ENCODE measurements around the gene SDC3. TPM values are rescaled to one million over a fixed set of nuclear protein-coding genes. Genes with fewer than 3 reads are reported as not detected.

SDC3 gene
- total RNA-seq, 2 donors from 2014 or later: 94.1 to 143 TPM

- Mint-ChIP-seq H3K4me3 (no peak overlapping the region), H3K9me3 (no peaks in the 10 kb centered on the region), H3K27ac (no peak overlapping the region), H3K4me1 (peaks cover 5% of the 10 kb centered on the region), H3K36me3 (ENCODE audit: low read depth) (no peaks in the 10 kb centered on the region), H3K27me3 (ENCODE audit: insufficient read depth) (no peaks in the 10 kb centered on the region)
- Histone ChIP-seq H3K27ac (ENCODE audit: low read depth, low read length) (no peak overlapping the region), H3K4me1 (ENCODE audit: control insufficient read depth, insufficient read depth, low read length) (no peaks in the 10 kb centered on the region), H3K9me3 (ENCODE audit: control insufficient read depth, low read length) (no peaks in the 10 kb centered on the region), H3K9ac (ENCODE audit: extremely low read depth, low read length, poor library complexity, severe bottlenecking) (no peak overlapping the region), H3K27me3 (ENCODE audit: control insufficient read depth, insufficient read depth, low read length, poor library complexity, severe bottlenecking) (no peaks in the 10 kb centered on the region), H3K36me3 (ENCODE audit: control insufficient read depth, insufficient read depth, low read length) (no peaks in the 10 kb centered on the region), H3K4me3 (ENCODE audit: low read length) (no peak overlapping the region)
- TF ChIP-seq, protein P1, sequence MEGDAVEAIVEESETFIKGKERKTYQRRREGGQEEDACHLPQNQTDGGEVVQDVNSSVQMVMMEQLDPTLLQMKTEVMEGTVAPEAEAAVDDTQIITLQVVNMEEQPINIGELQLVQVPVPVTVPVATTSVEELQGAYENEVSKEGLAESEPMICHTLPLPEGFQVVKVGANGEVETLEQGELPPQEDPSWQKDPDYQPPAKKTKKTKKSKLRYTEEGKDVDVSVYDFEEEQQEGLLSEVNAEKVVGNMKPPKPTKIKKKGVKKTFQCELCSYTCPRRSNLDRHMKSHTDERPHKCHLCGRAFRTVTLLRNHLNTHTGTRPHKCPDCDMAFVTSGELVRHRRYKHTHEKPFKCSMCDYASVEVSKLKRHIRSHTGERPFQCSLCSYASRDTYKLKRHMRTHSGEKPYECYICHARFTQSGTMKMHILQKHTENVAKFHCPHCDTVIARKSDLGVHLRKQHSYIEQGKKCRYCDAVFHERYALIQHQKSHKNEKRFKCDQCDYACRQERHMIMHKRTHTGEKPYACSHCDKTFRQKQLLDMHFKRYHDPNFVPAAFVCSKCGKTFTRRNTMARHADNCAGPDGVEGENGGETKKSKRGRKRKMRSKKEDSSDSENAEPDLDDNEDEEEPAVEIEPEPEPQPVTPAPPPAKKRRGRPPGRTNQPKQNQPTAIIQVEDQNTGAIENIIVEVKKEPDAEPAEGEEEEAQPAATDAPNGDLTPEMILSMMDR (conservative IDR thresholded peaks at IDR 0.05): peak; percentile 30
- 91 to 96% methylated on average over 6 to 10 of the region's 10 CpGs for WGBS, 2 experiments (ENCODE audit: insufficient coverage in 1 of 2, insufficient read length in 1 of 2)
- DNase-seq: no peak
These were observed 10.7 kb upstream of the SDC3 start for GRCh38 chr1:30919025-30919881.

DNA sequence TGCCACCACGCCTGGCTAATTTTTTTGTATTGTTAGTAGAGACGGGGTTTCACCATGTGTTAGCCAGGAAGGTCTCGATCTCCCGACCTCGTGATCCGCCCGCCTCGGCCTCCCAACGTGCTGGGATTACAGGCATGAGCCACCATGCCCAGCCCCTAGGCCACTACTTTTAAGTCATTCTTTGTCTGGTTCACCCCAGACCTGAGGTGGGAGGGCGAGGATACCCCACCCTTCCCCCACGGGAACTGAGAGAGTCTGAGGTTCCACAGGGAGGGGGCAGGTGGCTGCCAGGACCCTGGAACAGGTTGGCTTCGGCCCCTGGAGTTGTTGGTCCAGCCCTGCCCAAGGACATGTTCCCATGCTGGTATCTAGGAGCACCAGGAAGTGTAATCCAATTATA, 7.7 kb upstream of the SDC3 start:
- no peak for DNase-seq
- no peak overlapping the region for H3K4me3 Mint-ChIP-seq
- peaks cover 5% of the 10 kb centered on the region for H3K4me1 Mint-ChIP-seq
- H3K36me3 Mint-ChIP-seq (ENCODE audit: low read depth): no peaks in the 10 kb centered on the region
- TF ChIP-seq, protein P1 (conservative IDR thresholded peaks at IDR 0.05): no peak
- Histone ChIP-seq H3K27me3 (ENCODE audit: control insufficient read depth, insufficient read depth, low read length, poor library complexity, severe bottlenecking) (no peaks in the 10 kb centered on the region), H3K27ac (ENCODE audit: low read depth, low read length) (no peak overlapping the region), H3K4me1 (ENCODE audit: control insufficient read depth, insufficient read depth, low read length) (no peaks in the 10 kb centered on the region), H3K4me3 (ENCODE audit: low read length) (no peak overlapping the region), H3K9ac (ENCODE audit: extremely low read depth, low read length, poor library complexity, severe bottlenecking) (no peak overlapping the region), H3K9me3 (ENCODE audit: control insufficient read depth, low read length) (no peaks in the 10 kb centered on the region), H3K36me3 (ENCODE audit: control insufficient read depth, insufficient read depth, low read length) (no peaks in the 10 kb centered on the region)
- no peaks in the 10 kb centered on the region for H3K9me3 Mint-ChIP-seq
- WGBS, 2 experiments (ENCODE audit: insufficient coverage in 1 of 2, insufficient read length in 1 of 2): 81 to 96% methylated on average over 7 to 12 of the region's 12 CpGs
- H3K27ac Mint-ChIP-seq: no peak overlapping the region
- H3K27me3 Mint-ChIP-seq (ENCODE audit: insufficient read depth): no peaks in the 10 kb centered on the region

GRCh38 chr1:30915491-30916230, 7.1 kb upstream of the SDC3 start:
- no peaks in the 10 kb centered on the region for H3K36me3 ChIP-seq (ENCODE audit: control insufficient read depth, insufficient read depth, low read length)
- 91 to 96% methylated on average over 6 to 13 of the region's 13 CpGs for WGBS, 2 experiments (ENCODE audit: insufficient coverage in 1 of 2, insufficient read length in 1 of 2)
- no peaks in the 10 kb centered on the region for H3K36me3 Mint-ChIP-seq (ENCODE audit: low read depth)
- H3K27me3 ChIP-seq (ENCODE audit: control insufficient read depth, insufficient read depth, low read length, poor library complexity, severe bottlenecking): no peaks in the 10 kb centered on the region
- no peak overlapping the region for H3K9ac ChIP-seq (ENCODE audit: extremely low read depth, low read length, poor library complexity, severe bottlenecking)
- no peak overlapping the region for H3K27ac Mint-ChIP-seq
- H3K4me3 Mint-ChIP-seq: no peak overlapping the region
- H3K9me3 Mint-ChIP-seq: no peaks in the 10 kb centered on the region
- H3K27me3 Mint-ChIP-seq (ENCODE audit: insufficient read depth): peaks cover 2% of the 10 kb centered on the region
- peaks cover 10% of the 10 kb centered on the region for H3K4me1 Mint-ChIP-seq
- peak; percentile 45 for DNase-seq
- H3K4me1 ChIP-seq (ENCODE audit: control insufficient read depth, insufficient read depth, low read length): peaks cover 3% of the 10 kb centered on the region
- H3K9me3 ChIP-seq (ENCODE audit: control insufficient read depth, low read length): no peaks in the 10 kb centered on the region
- H3K27ac ChIP-seq (ENCODE audit: low read depth, low read length): no peak overlapping the region
- no peak overlapping the region for H3K4me3 ChIP-seq (ENCODE audit: low read length)
- TF ChIP-seq, protein P1 (conservative IDR thresholded peaks at IDR 0.05): no peak

Data from endodermal cell (in vitro differentiated cells).